Sigmoid colon (tissue), 7 donors: Measurements from ENCODE around the gene PRKG1. TPM values are rescaled to one million over a fixed set of nuclear protein-coding genes. Genes with fewer than 3 reads are reported as not detected.
A peak's percentile ranks its signal among the peaks of the same experiment; 100 is the strongest.

Source experiments
- DNase-seq: peaks from one replicate; pipeline ENCODE4 v3.0.0-alpha.2; 2019
- H3K27ac ChIP-seq, 4 donors: fragments of 200-600 bp; sonication (generic); one replicate each; pipeline ENCODE4 v1.5.1; 2016 to 2019; ENCODE audit warnings: mild to moderate bottlenecking in 1 of 4
- H3K27me3 ChIP-seq, 3 donors: fragments of 200-600 bp; sonication (generic); one replicate each; pipeline ENCODE4 v1.5.1; 2019; ENCODE audit warnings: mild to moderate bottlenecking in 1 of 3
- H3K36me3 ChIP-seq, 4 donors: fragments of 200-600 bp; sonication (generic); one replicate each; pipeline ENCODE4 v1.5.1; 2016 to 2019
- H3K4me1 ChIP-seq, 4 donors: fragments of 200-600 bp; sonication (generic); one replicate each; pipeline ENCODE4 v1.5.1; 2017 to 2019
- H3K4me3 ChIP-seq, 4 donors: fragments of 200-600 bp; sonication (generic); one replicate each; pipeline ENCODE4 v1.5.1; 2017 to 2019; ENCODE audit warnings: mild to moderate bottlenecking in 2 of 4, moderate library complexity in 1 of 4
- H3K9me3 ChIP-seq, 4 donors: fragments of 200-600 bp in 3 of 4; sonication (generic) in 3 of 4; one replicate each; pipeline versions ENCODE4 v1.5.1 to v1.6.1; 2013 to 2019
- CTCF ChIP-seq, 4 experiments: fragments of 450-650 bp in 3 of 4; fragments of 200-600 bp in 1 of 4; IDR thresholded peaks; one replicate each; pipeline ENCODE4 v1.5.1; 2016 to 2019; ENCODE audit warnings: antibody characterized with exemption in 4 of 4, mild to moderate bottlenecking in 3 of 4, moderate library complexity in 2 of 4
- EP300 ChIP-seq, 4 donors: sonication (generic); formaldehyde crosslinking; IDR thresholded peaks; one replicate each; pipeline ENCODE4 v1.6.1; 2017; ENCODE audit warnings: antibody characterized with exemption in 4 of 4
- POLR2A ChIP-seq, 2 donors: fragments of 450-650 bp; IDR thresholded peaks; one replicate each; pipeline ENCODE4 v1.6.1; 2016; ENCODE audit warnings: antibody characterized with exemption in 2 of 2, mild to moderate bottlenecking in 2 of 2, moderate library complexity in 2 of 2
- POLR2AphosphoS5 ChIP-seq, 4 donors: sonication (generic); formaldehyde crosslinking; IDR thresholded peaks; one replicate each; pipeline ENCODE4 v1.6.1; 2017; ENCODE audit warnings: antibody characterized with exemption in 4 of 4
- WGBS, 2 donors: extraction: QIAGEN DNeasy Blood & Tissue Kit; methylation state at CpG; one replicate each; pipeline ENCODE4 v1.1.7; 2013; 5-methylcytosine and 5-hydroxymethylcytosine counted together
- intact Hi-C: fragments of 100-400 bp; cut with DNase I; formaldehyde crosslinking; loops from one replicate; pipeline ENCODE4 v1.15.1; 2023
- polyA plus RNA-seq, 3 donors: library from polyadenylated mRNA; stranded (reverse); fragments of 200-250 nt; gene quantifications; one replicate each; pipeline ENCODE4 v1.2.3, GENCODE V29; 2013
- total RNA-seq, 4 donors: library from RNA; depleted of rRNA; stranded (reverse); fragments of >200 nt; gene quantifications; one replicate each; pipeline ENCODE4 v1.1.0, GENCODE V29; 2016
- donor health status: healthy with polysubstance abuse.
- donor health status: Bipolar disorder and iron deficiency.
- donor health status: healthy.

PRKG1 gene
- total and polyA plus RNA-seq, 7 donors: 3.7 to 92.9 (median 60.2) TPM

GRCh38 chr10:51301644-51302043 lies 227.4 kb downstream of the PRKG1 start:
- intact Hi-C loops: loop anchor here (5.0 kb wide), 1 partner anchor 229 kb away; the partner anchor contains the start of gene PRKG1

GRCh38 chr10:51302316-51302715 lies 228.0 kb downstream of the PRKG1 start:
- WGBS, 2 donors: 60 to 78% methylated on average over 1 of the region's 1 CpG
- no peak overlapping the region for H3K4me3 ChIP-seq
- TF ChIP-seq POLR2AphosphoS5 (IDR thresholded peaks at IDR 0.05): peak in 2 of 4 donors; percentile 19 to 36
- TF ChIP-seq POLR2A (IDR thresholded peaks at IDR 0.05): no peak
- no peak for TF ChIP-seq CTCF (IDR thresholded peaks at IDR 0.05)

More at GRCh38 chr10:51301644-51302043, 227.4 kb downstream of the PRKG1 start:
- H3K36me3 ChIP-seq: no peaks in the 10 kb centered on the region
- peaks cover 0 to 44% (median 36%) of the 10 kb centered on the region in 4 donors for H3K4me1 ChIP-seq
- H3K27me3 ChIP-seq: no peaks in the 10 kb centered on the region
- no peaks in the 10 kb centered on the region for H3K9me3 ChIP-seq
- peak overlapping the region; percentile 49 to 75 (median 66) for H3K27ac ChIP-seq
- H3K4me3 ChIP-seq: no peak overlapping the region
- TF ChIP-seq CTCF (IDR thresholded peaks at IDR 0.05): no peak
- TF ChIP-seq EP300 (IDR thresholded peaks at IDR 0.05): no peak
- TF ChIP-seq POLR2AphosphoS5 (IDR thresholded peaks at IDR 0.05): no peak
- no peak for TF ChIP-seq POLR2A (IDR thresholded peaks at IDR 0.05)
- no peak for DNase-seq
- WGBS, 2 donors: 72 to 75% methylated on average over 5 of the region's 5 CpGs

DNA sequence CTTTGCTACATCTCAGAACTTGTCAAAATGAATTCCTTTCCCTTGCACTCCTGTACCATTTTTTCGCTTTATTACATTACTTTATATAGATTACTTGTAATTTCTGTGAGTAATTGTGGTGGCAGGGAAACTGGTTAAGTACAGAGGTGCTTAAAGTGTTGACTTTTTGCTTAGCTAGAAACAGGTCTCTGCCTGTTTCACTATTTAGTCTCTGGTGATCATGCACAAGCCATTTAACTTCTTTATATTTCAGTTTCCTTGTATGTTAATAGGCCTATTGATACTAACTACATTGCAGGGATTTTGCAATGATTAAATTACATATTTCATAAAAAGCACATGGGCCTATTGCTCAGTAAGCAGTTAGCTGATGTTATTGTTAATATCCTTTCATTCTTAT lies 233.8 kb downstream of the PRKG1 start:
- no peak overlapping the region for H3K4me3 ChIP-seq
- H3K9me3 ChIP-seq: no peaks in the 10 kb centered on the region
- 86 to 100% methylated on average over 1 of the region's 1 CpG for WGBS, 2 donors
- no peaks in the 10 kb centered on the region for H3K36me3 ChIP-seq
- H3K4me1 ChIP-seq: peaks cover 0 to 13% (median 4%) of the 10 kb centered on the region in 4 donors
- no peak for TF ChIP-seq EP300 (IDR thresholded peaks at IDR 0.05)
- TF ChIP-seq POLR2A (IDR thresholded peaks at IDR 0.05): no peak
- no peak for TF ChIP-seq CTCF (IDR thresholded peaks at IDR 0.05)
- no peak for TF ChIP-seq POLR2AphosphoS5 (IDR thresholded peaks at IDR 0.05)
- no peaks in the 10 kb centered on the region for H3K27me3 ChIP-seq
- no peak overlapping the region for H3K27ac ChIP-seq
- intact Hi-C loops: no loop called here
- no peak for DNase-seq

More at GRCh38 chr10:51302316-51302715, 228.0 kb downstream of the PRKG1 start:
- no peaks in the 10 kb centered on the region for H3K9me3 ChIP-seq
- H3K4me1 ChIP-seq: peaks cover 0 to 38% (median 33%) of the 10 kb centered on the region in 4 donors
- H3K27me3 ChIP-seq: no peaks in the 10 kb centered on the region
- intact Hi-C loops: loop anchor here (5.0 kb wide), 1 partner anchor 230 kb away; the partner anchor contains the start of gene PRKG1
- H3K36me3 ChIP-seq: no peaks in the 10 kb centered on the region
- no peak for DNase-seq
- peak overlapping the region; percentile 49 to 75 (median 66) for H3K27ac ChIP-seq

GRCh38 chr10:51311228-51311627 lies 236.9 kb downstream of the PRKG1 start:
- 88 to 89% methylated on average over 2 of the region's 2 CpGs for WGBS, 2 donors
- Histone ChIP-seq H3K27ac (no peak overlapping the region), H3K9me3 (no peaks in the 10 kb centered on the region), H3K4me1 (peaks cover 0 to 25% (median 8%) of the 10 kb centered on the region in 4 donors), H3K36me3 (no peaks in the 10 kb centered on the region), H3K4me3 (no peak overlapping the region), H3K27me3 (no peaks in the 10 kb centered on the region)
- DNase-seq: no peak
- TF ChIP-seq POLR2A (IDR thresholded peaks at IDR 0.05): no peak
- no peak for TF ChIP-seq CTCF (IDR thresholded peaks at IDR 0.05)
- no peak for TF ChIP-seq EP300 (IDR thresholded peaks at IDR 0.05)
- no peak for TF ChIP-seq POLR2AphosphoS5 (IDR thresholded peaks at IDR 0.05)
- intact Hi-C loops: no loop called here

- H3K4me1 ChIP-seq: peaks cover 0 to 25% (median 8%) of the 10 kb centered on the region in 4 donors
- no peak overlapping the region for H3K4me3 ChIP-seq
- WGBS, 2 donors: 17 to 56% methylated on average over 2 of the region's 2 CpGs
- DNase-seq: no peak
- no peak overlapping the region for H3K27ac ChIP-seq
- no peaks in the 10 kb centered on the region for H3K9me3 ChIP-seq
- H3K36me3 ChIP-seq: no peaks in the 10 kb centered on the region
- no peaks in the 10 kb centered on the region for H3K27me3 ChIP-seq
- intact Hi-C loops: no loop called here
- TF ChIP-seq POLR2AphosphoS5 (IDR thresholded peaks at IDR 0.05) (no peak), CTCF (IDR thresholded peaks at IDR 0.05) (no peak), EP300 (IDR thresholded peaks at IDR 0.05) (no peak), POLR2A (IDR thresholded peaks at IDR 0.05) (no peak)
Observed at GRCh38 chr10:51312817-51313216, 238.5 kb downstream of the PRKG1 start.
